NK-92 (cell line): ENCODE data around the gene PRKCH.
"Not testable (repeated sequence)": the region's sequence is repeated elsewhere in the genome, so short reads cannot be mapped to it uniquely, and the experiment has no call there.

Experiments used
- DNase-seq: peaks from one replicate; lab custom pipeline; 2025; ENCODE audit not compliant: unreplicated experiment; lab: John Stamatoyannopoulos, UW

The PRKCH gene

DNA sequence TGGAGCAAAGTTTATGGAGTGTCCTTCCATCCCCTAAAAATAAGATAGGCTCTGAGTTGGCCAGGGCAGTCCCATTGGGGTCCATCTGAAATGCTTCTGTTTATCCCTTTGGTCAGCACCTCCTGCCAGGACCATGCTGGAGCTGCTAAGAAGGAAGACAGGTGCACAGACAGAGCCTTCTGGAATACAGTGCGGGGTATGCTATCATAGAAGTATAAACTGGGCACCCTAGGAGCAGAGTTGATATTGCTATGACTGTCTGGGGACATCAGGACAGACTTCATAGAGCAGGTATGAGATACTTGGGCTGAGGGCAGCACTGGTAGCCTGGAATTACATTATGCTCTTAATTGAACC, 203.5 kb downstream of the PRKCH start:
- no peak for DNase-seq

DNA sequence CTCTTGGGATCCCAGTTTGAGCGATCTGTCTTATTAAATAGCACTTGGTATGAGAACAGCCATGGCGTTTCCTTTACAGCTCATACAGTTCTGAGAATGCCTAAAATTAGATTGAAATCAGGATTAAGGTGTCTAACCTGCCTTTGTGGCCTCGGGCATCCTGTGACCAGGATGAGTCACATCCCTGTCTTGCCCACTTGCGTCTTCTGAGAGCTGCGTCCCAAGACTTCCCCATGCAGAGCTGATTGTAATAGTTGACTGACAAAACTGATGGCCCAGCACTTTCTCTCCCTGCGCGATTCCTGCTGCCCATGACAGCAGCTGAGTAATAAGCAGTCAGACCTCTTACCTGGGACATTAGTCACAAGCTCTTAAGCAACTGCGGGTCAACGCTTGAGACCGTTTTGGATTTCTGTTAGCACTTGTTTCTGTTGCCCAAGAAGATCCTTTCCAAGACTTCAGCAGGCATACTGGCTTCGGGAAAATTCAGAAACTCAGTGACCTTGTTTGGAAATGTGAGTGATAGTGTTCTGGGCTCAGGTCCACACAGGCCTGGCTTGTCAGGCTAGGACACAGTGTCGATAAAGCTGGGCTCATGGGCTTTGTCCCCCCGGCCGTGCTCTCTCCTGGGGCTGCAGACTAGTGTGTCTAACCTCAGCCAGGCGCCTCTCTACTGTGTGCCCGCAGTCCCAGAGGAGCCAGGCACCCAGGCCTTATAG, 204.1 kb downstream of the PRKCH start:
- no peak for DNase-seq

DNA sequence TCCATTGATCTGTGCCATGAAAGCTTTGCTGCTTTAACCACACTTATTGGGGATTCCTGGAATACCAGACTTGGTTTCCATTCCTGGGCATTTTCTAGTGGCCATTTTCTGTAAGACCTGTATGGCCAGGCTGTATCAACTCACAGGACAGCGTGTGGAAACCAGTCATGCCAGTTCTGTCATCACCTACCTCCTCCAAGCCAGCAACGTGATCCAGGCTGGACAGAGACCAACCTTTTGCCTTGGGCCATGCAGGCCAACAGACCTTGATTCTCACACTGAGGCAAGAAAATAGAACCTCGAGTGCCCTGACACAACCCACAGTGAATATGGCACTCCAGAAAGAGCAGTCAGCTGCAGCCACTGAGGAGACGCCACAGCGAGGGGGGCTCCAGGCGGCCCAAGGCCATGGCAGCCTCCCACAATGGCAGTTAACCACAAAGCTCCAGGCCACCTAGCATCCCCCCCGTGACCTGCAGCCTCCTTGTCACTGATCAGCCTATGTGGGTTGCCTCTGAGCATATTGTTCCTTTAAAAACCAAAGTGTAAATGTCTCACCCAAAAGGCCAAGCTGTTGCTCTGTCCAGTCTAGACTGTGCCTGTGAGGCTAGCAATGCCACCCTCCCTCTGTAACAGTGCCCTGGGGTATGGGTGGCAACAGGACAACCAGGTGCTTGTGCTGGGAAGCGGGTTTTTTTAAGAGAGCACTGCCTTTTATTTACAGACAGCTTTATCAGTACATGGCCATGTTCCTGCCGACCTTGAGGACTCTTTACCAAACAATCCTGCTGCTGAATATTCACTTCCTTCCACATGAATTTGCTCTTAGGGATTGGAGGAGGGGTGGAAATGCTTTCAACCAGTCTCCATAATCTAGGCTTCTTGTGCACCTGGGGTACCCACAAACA, 205.3 kb downstream of the PRKCH start:
- no peak for DNase-seq

DNA sequence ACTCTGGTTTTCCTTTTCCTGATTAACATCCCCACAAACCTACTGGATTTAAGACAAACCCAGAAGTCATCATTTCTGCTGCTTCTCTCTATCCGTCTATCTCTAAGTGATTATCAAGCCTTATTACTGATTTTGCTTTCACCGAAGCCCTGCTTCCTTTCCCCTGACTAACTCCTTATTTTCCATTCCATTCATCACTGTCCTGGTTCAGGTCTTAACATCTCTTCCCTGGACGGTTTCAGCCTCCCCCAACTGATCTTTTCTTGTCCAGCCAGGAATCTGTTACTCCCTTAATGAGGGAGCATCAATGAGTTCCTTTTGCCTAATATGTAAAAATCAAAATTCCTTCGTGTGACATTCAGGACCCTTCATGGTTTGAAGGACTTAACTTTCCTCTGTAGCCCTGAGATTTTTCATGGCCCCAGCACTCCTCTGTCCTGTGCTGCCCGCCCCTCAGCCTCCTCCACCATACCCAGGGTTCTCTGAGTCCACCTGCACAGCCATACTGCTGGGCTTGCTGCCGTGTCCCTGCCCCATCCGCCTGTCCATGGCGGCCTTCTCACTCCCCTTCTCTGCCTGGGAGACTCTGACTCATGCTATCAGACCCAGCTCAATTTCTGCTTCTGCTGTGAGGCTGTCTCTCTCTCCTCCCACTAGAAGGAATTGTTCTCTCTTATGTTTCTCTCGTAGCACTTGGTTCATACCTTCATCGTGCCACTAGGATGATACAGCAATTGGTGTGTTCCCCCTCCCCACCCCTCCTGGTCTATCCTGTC, 206.1 kb downstream of the PRKCH start:
- no peak for DNase-seq

DNA sequence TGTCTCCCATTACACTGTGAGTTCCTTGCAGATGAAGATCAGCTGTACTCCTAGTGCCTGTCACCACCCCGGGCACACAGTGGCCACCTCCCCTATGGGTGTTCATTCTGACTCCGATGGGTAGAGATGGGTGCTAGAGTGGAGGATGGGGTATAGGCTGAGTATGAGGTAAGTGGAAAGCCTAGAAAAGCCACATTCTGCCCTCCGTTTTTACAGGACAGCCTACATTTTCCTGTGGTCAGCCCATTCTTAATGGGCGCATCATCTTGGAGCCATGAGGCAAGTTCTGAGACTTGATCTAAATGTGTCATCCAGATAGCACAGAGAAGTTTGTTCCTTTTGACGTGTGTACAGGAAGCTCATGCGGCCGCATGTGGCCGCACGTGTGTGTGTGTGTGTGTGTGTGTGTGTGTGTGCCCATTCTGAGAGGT, 207.2 kb downstream of the PRKCH start:
- DNase-seq = no peak

DNA sequence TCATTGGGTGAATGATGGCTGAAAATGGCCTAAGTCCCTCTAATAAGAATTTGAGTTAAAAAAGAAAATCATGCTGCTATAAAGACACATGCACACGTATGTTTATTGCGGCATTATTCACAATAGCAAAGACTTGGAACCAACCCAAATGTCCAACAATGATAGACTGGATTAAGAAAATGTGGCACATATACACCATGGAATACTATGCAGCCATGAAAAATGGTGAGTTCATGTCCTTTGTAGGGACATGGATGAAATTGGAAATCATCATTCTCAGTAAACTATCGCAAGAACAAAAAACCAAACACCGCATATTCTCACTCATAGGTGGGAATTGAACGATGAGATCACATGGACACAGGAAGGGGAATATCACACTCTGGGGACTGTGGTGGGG, 208.0 kb downstream of the PRKCH start:
- DNase-seq = not testable (repeated sequence)

DNA sequence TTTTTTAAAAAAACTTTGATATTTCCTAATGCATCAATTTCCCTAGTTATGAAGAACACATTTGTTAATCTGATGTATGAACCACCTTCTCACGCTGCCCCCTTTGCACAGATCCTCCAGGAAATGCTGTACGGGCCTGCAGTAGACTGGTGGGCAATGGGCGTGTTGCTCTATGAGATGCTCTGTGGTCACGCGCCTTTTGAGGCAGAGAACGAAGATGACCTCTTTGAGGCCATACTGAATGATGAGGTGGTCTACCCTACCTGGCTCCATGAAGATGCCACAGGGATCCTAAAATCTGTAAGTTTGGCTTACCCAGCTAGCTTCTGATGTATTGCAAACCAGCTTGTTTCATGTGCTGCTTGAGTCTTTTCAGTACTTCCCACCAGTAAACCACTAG, 208.9 kb downstream of the PRKCH start:
- DNase-seq = no peak

DNA sequence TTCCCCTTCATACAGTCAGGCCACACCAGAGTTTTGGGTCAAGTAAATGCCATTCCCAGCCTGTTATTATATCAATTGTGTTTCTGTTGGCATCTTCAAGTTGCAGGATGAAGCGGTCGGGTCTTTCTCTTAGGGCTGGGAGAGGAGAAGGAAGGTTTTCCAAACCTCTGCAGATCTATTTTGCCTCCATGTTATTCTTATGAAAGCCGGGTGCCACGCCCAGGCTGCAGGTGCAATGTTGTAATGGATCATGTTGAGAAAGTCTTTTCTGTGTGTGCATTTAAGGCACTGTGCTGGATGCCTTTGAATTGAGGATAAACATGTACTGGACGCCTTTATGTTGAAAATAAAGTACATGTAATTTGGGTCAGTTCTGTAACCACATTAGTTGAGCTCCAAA, 209.5 kb downstream of the PRKCH start:
- DNase-seq = no peak

DNA sequence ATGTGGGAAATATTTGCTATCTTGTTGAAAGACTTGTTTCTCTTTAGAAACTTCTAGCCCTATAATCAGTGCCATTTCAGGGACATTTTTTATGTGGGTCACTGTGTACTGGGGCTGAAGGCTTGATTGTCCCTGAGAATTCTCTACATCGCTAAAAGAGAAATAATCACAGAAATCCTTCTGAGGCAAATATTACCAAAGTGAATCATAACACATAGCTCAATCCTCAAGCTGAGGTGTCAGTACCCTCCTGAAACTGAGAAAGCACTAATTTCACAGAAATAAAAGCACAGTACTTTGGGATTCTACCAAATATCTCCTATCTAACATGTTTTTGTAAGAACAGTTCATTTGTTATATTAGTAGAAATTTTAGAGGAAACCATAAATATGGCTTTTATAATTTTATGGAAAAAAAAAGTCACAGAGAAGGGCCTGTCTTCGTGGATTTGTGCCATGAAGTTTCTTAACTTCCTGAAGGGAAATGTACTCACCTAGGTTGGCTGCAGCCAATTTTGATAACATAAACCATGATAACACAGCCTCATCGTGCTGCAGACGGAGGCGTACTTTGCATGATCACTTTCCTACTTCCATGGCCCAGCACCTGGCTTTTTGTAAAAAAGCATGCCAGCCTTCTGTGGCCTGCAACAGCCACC, 210.2 kb downstream of the PRKCH start:
- DNase-seq = no peak

DNA sequence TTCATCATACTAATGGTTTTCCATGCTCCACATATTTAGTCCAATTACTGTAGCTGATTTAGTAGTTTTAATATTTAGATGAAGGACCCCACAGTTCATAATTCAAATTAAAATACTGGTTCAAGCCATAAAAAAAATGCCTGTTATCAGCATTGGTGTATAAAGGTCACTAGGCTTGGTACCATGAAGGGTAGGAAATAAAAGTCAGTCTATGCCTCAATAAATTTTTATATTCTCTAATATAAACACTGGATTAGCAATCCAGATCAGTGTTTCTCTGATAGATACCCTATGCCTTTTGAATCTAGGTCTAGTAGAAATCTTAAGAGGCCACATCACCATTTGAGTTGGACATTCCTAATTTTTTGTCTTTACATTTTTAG, 210.7 kb downstream of the PRKCH start:
- DNase-seq = no peak

DNA sequence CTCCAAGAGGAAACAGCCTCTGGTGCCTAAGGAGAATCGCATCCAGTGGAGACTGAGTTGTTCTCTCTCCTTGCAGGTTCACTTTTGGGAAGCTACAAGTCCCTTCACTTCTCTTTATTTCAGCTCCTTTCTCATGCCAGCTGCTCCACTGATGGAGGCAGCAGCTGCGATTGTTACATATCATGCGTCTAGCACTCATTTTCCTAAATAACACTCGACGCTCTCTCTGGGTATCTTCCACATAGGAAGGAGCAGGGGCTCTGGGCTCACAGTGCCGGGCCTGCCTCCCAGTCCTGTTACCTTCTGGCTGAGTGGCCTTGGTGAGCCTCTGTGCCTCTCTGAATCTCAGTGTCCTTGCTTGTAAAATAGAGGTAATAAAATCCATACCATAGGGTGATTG, 211.4 kb downstream of the PRKCH start:
- DNase-seq = no peak

DNA sequence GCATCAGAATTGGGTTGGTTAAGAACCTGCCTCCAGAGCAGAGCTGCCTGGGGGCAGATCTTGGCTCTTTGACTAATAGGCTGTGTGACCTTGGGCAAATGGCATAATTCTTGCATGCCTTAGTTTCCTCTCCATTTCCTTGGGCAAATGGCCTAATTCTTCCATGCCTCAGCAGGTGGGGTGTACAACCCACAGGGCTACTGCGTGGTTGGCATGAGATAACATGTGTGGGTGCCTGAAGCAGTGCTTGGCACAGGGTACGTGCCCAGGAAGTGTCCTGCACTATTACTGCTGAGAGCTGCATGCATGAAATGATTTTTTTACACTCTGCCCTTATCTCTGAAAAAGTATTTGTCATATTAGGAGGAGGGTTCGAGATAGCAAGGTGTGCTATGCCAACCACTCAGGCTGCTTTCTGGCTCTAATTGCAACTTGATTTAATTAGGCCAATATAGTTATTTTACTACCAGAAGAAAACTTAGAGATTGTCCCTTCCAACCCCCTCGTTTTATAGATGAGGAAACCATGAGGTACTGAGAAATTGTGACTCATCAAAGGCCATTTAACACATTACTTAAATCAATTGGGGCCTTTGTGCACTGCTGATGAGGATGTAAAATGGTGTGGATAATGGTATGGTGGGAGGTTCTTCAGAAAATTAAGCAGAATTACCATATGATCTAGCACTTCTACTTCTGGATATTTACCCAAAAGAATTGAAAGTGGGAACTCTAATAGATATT, 212.3 kb downstream of the PRKCH start:
- DNase-seq = no peak

DNA sequence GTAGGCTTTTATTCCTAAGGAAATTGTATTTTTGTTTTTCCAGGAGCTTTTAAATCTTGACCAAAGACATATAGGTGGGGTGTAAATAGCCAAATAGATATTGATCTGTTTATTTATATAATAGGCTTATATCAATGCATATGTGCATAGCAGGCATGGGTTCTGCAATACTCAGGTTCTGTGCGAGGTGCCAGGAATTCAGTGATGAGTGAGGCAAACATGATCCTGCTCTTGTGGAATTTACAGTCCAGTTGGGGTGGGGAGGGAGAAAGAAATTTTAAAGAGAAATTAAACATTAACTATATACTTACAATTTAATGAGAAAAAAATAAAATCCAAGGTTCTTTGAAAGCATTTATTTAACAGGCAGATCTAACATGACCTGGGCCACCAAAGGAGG, 213.7 kb downstream of the PRKCH start:
- DNase-seq = no peak

DNA sequence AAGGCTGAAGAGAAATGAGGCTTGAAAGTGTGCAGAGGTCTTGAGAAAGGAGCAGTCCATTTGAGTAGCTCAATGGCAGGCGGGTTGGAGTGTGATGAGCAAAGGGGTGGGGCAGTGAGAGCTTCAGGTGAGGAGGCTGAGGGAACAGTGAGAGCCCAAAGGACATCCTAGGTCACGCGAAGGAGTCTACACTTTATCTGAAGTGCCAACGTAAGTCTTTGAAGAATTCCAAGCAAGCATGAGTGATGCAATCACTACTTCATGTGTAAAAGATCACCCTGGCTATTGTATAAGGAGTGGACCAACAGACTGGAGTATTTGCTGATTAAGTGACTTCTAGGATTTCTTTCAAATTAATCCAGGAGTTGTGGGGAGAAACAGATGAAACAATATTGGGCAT, 214.1 kb downstream of the PRKCH start:
- no peak for DNase-seq

DNA sequence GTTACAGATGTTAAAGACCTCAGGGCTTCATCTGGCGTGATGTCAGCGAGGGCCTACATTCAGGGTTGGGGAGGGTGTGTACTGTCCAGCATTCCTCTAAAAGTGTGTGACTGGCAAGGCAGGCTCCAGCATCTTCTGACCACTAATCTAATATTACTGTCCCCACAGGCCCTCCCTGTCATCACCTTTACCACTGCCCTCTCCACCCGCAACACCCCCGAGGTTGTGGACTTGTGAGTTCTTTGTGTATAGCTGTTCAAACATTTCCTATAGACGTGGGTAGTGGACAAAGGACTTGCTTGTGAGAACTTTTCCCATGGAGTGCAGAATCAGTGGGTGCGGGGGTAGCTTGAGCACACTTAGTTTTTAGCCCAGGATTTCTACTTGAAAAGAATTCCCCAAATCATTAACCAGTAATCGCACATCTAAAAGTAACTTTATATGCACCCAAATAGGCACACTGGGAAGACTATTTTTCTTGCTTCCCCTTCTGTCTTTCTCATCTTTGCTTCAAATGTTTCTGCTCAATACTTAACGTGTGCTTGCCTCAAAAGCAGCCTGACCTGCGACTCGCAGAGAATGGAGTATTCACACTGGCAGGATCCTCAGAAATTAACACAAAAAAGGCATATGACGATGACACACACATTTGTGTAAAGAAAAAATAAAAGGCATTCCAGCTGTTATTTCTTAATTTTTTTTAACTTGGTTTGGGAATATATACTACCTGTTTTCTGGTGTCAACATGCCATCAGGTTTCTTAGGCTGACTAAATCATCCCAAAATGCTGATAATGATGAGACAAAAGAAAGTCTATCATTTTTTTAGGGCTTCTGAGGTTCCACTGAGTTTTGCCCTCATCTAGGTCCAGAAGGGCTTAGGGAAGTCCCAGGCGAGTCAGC, 215.5 kb downstream of the PRKCH start:
- DNase-seq = no peak

DNA sequence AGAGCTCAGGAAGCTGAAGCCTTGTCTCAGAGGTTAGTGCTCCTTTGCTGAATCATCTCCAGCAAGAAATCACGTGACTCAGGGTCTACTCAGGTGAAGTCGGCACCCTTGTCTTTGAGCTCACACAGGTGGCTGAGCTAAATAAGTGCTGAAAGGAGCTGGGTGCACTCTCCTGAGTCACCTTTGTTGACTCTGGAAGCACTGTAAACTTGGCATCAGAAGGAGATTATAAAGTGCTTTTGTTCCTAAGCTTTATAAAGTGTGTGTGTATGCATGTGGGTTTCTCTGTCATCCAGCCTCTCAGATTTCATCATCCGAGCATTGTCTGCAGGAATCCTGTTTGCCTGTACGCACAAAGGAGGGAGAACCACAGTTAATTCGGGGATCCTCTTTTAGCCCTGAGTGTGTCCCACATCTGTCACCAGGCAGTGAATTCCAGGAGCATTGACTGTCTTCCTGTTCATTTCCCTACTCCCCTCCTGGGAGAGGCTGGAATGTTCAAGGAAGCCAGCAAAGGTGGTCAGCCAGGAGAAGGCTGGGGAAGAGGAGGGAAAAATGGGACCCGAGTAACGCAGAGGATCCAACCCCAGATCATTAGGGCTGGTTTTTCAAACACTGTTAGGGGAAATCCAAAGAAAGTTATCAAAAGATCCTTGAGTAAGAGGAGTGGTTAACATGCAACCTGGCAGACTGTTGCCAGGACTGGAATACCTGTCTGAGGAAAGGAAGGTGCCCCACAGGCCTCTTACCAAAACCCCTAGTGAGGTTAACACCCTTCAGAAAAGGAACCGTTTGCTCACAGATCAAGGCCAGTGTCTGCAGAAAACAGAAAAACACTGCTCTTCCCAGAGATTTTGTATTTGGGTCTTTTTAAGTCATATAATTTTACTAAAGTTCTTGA, 216.4 kb downstream of the PRKCH start:
- no peak for DNase-seq

DNA sequence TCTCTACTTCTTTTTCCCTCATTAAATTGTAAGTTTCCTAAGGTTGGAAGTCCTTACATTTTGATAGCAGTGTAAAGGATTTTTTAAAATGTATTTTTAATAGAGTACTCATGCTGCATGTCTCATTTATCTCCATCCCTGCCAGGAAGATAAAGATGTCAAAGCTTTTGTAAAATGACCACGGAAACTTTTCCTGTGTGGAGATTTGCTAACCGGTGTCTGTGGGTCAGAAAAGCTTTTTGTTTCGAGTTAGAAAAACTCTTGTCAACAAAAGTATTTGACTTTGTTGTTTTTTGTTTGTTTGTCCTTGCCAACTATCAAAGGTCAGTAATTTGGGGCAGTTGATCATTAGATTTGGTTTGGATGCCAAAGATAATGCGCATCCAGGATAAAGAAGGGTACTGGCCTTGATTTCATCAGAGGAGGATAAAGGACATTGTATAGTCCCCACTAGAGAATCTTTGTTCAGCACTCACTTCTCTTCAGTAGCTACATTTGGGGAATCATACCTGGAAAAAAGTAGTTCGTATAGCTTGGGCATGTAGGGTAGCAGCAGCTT, 217.2 kb downstream of the PRKCH start:
- no peak for DNase-seq

DNA sequence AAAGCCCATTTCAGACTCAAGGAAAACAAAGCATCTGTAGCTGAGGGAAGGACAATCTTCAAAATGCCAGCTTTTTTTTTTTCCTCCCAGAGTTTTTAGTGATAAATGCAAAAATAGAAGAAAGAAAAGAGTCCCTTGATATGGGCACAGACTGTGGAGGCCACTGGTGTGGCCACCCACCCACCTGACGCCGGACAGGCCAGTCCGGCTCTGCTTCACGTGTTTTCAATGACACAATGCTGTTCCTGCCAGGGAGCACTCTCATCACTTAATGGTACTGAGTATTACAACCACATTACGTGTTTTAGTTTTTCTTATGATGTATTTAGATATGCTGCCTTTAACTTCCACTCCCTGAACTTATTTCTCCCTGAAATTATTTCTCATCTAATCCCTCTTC, 218.3 kb downstream of the PRKCH start:
- no peak for DNase-seq
